Activated naive CD4-positive, alpha-beta T cell treated with anti-CD3 and anti-CD28 coated beads, Interleukin-2, amount 50 U/mL, for 72 hours (primary cell): ENCODE results near the gene TSSK3. TPM values are rescaled to one million over a fixed set of nuclear protein-coding genes. Genes with fewer than 3 reads are reported as not detected.

Experiments used
- ATAC-seq, 2 donors: fragments of 150-1000 bp; cut with Tn5 transposase; 2 replicates each; pipeline ENCODE4 v1.10.0; 2021; ENCODE audit warnings: mild to moderate bottlenecking in 2 of 2, moderate library complexity in 2 of 2
- DNase-seq, 2 donors: peaks; one replicate each; pipeline ENCODE4 v3.0.0; 2021 to 2022; ENCODE audit warnings: low spot score in 2 of 2
- H3K27ac Mint-ChIP-seq, 2 donors: one replicate each; pipeline ENCODE4 v1.8.0; 2022; ENCODE audit warnings: mild to moderate bottlenecking in 2 of 2, mixed read lengths in 2 of 2
- H3K36me3 Mint-ChIP-seq, 2 donors: one replicate each; pipeline ENCODE4 v1.8.0; 2022; ENCODE audit warnings: mixed read lengths in 2 of 2
- H3K9me3 Mint-ChIP-seq, 2 donors: one replicate each; pipeline ENCODE4 v1.8.0; 2022; ENCODE audit warnings: mixed read lengths in 2 of 2
- total RNA-seq, 2 donors: library from RNA; stranded (reverse); gene quantifications; one replicate each; pipeline ENCODE4 v1.2.3, GENCODE V29; 2022

The TSSK3 gene, protein sequence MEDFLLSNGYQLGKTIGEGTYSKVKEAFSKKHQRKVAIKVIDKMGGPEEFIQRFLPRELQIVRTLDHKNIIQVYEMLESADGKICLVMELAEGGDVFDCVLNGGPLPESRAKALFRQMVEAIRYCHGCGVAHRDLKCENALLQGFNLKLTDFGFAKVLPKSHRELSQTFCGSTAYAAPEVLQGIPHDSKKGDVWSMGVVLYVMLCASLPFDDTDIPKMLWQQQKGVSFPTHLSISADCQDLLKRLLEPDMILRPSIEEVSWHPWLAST
- total RNA-seq = 1 to 10 TPM; 1.2 to 1.7 TPM

DNA sequence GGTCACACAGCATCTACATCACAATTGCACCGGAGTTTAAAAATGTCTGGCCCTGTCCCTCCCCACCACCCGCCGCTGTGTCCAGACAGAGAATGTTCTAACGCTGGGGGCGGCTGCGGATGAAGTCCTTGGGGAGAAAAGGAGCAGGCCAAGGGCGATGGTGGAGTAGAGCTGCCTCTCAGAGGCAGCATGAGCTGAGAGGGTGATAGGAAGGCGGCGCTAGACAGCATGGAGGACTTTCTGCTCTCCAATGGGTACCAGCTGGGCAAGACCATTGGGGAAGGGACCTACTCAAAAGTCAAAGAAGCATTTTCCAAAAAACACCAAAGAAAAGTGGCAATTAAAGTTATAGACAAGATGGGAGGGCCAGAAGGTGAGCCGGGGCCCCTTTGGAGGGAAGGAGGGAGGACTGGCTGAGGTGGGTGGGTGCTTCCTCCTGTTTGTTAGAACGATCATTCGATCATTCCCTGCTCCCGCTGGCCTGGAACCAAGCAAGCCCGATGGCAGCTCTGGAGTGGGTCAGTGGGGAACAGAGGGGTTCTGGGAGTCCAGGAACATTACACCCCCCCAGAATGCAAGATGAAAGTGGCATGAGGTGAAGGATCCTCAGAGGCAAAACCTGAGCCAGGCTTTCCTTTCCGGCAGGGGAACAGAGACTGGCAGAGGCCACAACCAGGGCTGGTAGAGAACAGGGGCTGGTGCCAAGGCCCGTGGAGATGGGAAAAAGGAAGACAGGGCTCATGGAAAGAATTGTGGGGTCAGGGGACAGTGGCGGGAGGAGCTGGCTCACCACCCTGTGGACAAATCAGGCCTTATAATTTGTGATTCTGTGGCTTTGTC lies at the start of gene TSSK3, which contains the start of gene FAM229A:
Gene TSSK3, plus strand, starts transcription at position 66 of the 840 bp plus-strand sequence. Its CDS starts 163 bp downstream, at position 229.
Gene FAM229A, minus strand, starts transcription at position 12 of the 840 bp plus-strand sequence. CDS start 394 bp downstream, outside the sequence.
- DNase-seq = no peak
- Mint-ChIP-seq H3K27ac (no peak within 1 kb of the TSS), H3K9me3 (no peaks in the 10 kb centered on the region), H3K36me3 (peaks cover 0 to 6% of the 10 kb centered on the region in 2 donors)
- no peak for ATAC-seq

DNA sequence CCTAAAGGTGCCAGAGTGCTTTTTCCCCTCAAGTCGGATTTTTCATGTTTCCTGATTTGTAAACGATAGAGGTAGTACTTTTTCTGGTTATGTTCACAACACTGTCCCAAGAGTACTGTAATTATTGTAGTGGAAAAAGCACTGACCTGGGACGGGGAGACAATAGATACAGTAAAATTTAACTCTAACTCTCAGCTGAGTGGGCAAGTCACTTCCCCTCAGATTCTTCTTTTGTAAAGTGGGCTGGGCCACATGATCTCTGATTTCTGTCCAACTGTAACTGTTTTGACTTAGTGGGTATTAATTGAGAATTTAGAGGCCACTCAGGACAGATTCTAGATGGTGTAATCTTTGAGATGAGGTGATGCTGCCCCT lies 45.4 kb upstream of the TSSK3 start:
- no peak for ATAC-seq
- DNase-seq = no peak
- Mint-ChIP-seq H3K9me3 (no peaks in the 10 kb centered on the region), H3K36me3 (peaks cover 0 to 27% of the 10 kb centered on the region in 2 donors), H3K27ac (peak overlapping the region in 1 of 2 donors; percentile 12)

DNA sequence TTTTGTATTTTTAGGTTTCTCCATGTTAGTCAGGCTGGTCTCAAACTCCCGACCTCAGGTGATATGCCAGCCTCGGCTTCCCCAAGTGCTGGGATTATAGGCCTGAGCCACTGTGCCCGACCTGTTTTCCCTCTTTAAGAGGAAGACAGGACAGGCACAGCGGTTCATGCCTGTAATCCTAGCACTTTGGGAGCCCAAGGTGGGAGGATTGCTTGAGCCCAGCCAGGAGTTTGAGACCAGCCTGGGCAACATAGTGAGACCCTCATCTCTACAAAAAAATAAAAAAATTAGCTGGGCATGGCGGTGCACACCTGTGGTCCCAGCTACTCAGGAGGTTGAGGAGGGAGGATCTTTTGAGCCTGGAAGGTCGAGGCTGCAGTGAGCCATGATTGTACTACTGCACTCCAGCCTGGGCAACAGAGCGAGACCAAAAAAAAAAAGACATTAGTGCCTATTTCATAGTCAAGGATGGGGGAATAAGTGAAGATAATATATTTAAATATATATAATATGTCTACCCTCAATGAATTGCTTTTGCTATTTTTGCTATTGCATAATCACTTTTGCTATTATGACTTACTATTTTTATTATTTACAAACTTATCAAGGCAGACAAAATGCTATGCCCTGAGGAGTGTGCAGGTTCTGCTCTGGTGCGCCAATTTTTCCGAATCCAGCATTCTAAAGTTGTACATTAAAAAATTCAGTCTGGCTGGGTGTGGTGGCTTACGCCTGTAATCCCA lies 44.0 kb upstream of the TSSK3 start:
- Mint-ChIP-seq H3K36me3 (peaks cover 0 to 26% of the 10 kb centered on the region in 2 donors), H3K27ac (peak overlapping the region in 1 of 2 donors; percentile 55), H3K9me3 (no peaks in the 10 kb centered on the region)
- DNase-seq = no peak
- no peak for ATAC-seq

DNA sequence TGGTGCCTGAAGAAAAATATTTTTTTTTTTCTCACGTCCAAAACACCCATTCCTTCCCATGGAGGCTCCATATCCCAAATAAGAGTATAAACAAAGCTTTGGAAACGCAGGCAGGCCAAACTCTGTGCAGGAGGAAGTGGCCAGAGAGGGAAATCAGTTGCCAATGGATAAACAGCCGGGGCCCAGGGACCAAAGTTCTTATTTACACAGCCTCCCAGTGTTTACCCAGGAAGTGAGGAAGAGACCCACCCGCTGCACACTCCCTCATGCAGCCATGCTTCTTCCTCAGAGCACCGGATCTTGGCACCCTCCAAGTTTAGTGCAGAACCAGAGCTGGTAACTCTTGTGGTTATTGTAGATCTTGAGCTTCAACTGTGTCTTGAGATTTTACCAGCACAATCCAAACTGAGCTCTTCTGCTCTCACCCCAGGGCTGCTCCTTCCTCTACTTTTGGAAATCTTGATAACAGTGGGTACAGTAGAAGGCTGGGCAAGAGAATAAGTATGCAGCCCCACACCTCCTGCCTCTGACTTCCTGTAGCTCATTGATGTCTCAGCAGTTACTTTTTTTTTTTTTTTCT lies 40.5 kb upstream of the TSSK3 start:
- no peak for DNase-seq

DNA sequence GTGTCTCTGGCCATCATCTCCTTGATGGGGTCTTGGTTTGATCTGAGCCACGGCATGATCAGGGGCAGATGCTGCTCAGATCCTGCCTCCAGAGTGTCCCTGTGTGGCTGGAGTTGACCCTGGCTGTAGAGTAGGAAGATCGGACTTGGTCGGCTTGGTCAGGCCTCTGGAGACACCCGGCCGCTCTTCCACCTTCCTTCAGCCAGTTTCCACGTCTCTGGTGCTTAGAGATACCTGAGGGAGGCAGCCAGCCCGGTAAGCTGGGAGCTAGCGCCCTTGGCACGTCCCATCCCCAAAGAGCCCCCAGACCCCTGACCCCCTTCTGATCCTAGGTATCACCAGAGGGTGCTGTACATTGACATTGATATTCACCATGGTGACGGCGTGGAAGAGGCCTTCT lies 35.1 kb upstream of the TSSK3 start:
- ATAC-seq = no peak
- Mint-ChIP-seq H3K27ac (no peak overlapping the region), H3K9me3 (no peaks in the 10 kb centered on the region), H3K36me3 (peaks cover 4 to 16% of the 10 kb centered on the region in 2 donors)
- DNase-seq = no peak

More for the DNA sequence above, 40.5 kb upstream of the TSSK3 start:
- no peaks in the 10 kb centered on the region for H3K9me3 Mint-ChIP-seq
- peak overlapping the region; percentile 61 to 78 for H3K27ac Mint-ChIP-seq
- H3K36me3 Mint-ChIP-seq = peaks cover 0 to 17% of the 10 kb centered on the region in 2 donors
- peak; percentile 48 to 49 for ATAC-seq

DNA sequence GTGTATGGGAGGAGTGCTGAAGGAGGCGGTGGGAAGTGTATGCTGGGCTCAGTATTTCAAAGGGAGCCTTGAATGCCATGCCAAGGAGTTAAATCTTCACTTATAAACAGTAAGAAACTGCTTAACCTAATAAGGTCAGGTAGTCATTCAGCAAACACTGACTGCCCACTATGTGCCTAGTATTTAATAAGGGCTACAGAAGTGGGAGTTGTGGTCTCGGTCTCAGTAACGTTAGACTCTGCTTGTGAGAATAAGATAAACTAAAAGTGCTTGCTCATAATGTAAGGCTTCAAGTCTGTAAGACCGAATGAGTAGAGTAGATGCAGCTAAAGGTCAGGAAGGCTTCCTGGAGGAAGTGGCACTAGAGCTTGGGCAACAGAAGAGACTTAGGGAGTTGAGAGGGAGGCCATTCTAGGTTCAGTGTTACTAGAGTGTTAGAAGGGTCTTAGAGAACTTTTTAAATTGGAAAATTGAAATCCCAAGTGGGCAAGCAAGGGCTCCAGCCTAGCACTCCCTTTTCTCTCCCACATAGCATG lies 32.3 kb upstream of the TSSK3 start:
- DNase-seq (no peak), ATAC-seq (peak in 1 of 2 donors; percentile 52)
- H3K36me3 Mint-ChIP-seq = peaks cover 4 to 16% of the 10 kb centered on the region in 2 donors
- peak overlapping the region; percentile 9 to 85 for H3K27ac Mint-ChIP-seq
- no peaks in the 10 kb centered on the region for H3K9me3 Mint-ChIP-seq

DNA sequence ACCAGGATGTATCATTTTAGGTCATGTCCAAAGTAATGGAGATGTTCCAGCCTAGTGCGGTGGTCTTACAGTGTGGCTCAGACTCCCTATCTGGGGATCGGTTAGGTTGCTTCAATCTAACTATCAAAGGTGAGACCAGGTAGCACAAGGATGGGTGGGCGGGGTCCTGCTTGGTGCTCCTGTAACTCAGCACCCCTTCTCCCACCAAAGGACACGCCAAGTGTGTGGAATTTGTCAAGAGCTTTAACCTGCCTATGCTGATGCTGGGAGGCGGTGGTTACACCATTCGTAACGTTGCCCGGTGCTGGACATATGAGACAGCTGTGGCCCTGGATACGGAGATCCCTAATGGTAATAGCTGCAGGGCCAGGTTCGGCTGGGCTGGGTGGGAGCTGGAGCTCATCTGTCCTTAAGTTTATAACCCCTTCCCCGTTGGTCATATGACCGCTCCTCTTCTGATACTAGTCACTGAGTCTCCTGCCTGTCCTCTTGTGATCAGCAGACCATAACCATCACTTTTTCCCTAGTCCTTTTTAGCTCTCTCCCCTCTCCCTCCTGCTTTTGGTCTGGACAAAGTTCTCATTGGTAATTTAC lies 31.7 kb upstream of the TSSK3 start:
- Mint-ChIP-seq H3K27ac (peak overlapping the region in 1 of 2 donors; percentile 47), H3K36me3 (peaks cover 4 to 16% of the 10 kb centered on the region in 2 donors), H3K9me3 (no peaks in the 10 kb centered on the region)

DNA sequence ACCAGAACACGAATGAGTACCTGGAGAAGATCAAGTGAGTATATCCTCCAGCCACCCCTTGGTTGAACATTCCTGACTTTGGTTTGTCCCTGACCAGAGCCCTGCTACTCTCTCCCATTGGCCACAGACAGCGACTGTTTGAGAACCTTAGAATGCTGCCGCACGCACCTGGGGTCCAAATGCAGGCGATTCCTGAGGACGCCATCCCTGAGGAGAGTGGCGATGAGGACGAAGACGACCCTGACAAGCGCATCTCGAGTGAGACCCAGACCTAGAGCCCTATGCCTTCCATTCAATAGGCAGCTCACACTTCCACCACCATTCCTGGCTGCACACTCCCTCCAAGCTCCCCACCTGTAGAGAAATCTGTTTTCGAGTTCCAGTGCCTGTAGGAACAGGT lies 30.8 kb upstream of the TSSK3 start:
- Mint-ChIP-seq H3K27ac (peak overlapping the region; percentile 47 to 69), H3K9me3 (no peaks in the 10 kb centered on the region), H3K36me3 (peaks cover 4 to 16% of the 10 kb centered on the region in 2 donors)
- ATAC-seq = no peak
- DNase-seq = no peak

More for the DNA sequence above, 31.7 kb upstream of the TSSK3 start:
- DNase-seq (no peak), ATAC-seq (no peak)

DNA sequence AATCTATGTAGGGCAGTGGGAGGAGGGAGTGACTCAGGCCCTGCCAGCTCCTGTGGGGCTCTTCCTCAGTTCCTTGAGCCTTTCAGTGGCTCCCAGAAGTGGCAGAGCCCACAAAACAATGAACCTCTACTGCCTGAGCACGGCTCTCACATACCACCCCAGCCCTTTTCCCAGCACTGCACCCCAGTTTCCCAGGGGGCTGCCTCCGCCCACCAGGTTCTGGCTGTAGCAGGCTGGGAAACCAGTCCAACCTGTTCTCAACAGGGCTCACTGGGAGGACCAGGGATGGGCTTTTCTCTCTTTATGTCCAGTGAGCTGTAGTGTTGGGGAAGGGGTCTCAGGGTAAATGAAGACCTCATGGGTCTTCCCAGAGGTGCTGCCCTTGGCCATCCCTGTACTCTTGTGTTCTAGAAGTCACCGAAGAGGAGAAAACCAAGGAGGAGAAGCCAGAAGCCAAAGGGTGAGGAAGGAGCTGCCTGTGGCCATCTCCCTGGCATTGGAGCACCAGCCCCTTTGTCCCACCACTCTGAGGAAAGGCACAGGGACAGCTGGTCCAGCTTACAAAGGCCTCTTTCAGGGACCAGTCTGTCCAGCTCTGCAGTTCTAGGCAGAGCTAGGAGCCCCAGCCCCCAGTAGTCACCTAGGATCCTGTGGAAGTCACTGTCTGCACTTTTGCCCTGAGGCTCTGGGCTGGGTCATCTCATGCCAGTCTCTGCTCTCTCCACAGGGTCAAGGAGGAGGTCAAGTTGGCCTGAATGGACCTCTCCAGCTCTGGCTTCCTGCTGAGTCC lies 29.9 kb upstream of the TSSK3 start:
- no peaks in the 10 kb centered on the region for H3K9me3 Mint-ChIP-seq
- H3K36me3 Mint-ChIP-seq = peaks cover 0 to 16% of the 10 kb centered on the region in 2 donors
- DNase-seq (no peak), ATAC-seq (no peak)
- H3K27ac Mint-ChIP-seq = peak overlapping the region in 1 of 2 donors; percentile 82

DNA sequence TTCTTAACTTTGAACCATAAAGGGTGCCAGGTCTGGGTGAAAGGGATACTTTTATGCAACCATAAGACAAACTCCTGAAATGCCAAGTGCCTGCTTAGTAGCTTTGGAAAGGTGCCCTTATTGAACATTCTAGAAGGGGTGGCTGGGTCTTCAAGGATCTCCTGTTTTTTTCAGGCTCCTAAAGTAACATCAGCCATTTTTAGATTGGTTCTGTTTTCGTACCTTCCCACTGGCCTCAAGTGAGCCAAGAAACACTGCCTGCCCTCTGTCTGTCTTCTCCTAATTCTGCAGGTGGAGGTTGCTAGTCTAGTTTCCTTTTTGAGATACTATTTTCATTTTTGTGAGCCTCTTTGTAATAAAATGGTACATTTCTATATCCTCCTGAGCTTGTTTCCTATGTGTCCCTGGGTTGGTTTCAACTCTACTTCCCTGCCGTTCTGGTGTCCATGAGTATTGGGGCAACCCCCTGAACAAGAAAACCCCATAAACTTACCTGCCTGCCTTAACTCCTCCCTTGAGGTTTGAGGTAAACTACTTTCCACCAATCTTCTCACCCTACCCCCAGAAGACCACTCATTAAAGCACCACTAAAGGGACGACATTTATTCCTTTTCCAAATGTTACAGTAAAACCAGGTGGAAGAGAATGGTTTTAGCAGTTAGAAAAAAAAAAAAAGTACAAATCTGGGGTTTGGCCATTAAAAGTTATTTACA lies 28.9 kb upstream of the TSSK3 start:
- ATAC-seq (no peak), DNase-seq (no peak)
- Mint-ChIP-seq H3K36me3 (peaks cover 0 to 12% of the 10 kb centered on the region in 2 donors), H3K9me3 (no peaks in the 10 kb centered on the region), H3K27ac (peak overlapping the region; percentile 27 to 77)

DNA sequence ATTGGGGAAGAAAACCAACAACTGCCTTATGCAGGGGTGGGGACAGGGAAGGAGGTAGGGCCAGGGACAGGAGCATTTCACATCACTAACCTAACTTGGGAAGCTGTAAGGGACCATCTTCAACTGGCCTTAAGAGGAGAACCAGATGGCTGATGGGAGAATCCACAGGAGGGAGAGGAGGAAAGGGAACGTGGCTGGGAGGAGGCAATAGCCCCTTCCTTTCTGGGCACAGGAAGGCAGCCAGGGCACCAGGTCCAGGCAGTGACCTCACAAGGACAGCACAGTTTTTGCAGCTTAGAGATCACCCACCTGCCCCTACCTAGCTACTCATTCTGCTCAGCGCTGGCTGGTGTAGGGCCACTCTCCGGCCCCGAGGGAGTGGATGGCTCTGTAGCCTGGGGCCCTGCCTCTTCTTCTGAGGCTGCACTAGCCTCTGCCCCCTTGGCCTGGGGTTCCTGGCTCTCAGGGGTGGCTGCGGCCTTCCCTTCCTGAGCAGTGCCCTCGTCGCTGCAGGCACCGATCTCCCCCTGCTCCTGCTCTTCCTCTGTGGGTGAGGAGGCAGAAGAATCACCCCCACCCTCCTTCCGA lies 28.0 kb upstream of the TSSK3 start:
- H3K27ac Mint-ChIP-seq = peak overlapping the region; percentile 55 to 97
- ATAC-seq (peak in 1 of 2 donors; percentile 6), DNase-seq (no peak)
- peaks cover 0 to 6% of the 10 kb centered on the region in 2 donors for H3K36me3 Mint-ChIP-seq
- no peaks in the 10 kb centered on the region for H3K9me3 Mint-ChIP-seq

DNA sequence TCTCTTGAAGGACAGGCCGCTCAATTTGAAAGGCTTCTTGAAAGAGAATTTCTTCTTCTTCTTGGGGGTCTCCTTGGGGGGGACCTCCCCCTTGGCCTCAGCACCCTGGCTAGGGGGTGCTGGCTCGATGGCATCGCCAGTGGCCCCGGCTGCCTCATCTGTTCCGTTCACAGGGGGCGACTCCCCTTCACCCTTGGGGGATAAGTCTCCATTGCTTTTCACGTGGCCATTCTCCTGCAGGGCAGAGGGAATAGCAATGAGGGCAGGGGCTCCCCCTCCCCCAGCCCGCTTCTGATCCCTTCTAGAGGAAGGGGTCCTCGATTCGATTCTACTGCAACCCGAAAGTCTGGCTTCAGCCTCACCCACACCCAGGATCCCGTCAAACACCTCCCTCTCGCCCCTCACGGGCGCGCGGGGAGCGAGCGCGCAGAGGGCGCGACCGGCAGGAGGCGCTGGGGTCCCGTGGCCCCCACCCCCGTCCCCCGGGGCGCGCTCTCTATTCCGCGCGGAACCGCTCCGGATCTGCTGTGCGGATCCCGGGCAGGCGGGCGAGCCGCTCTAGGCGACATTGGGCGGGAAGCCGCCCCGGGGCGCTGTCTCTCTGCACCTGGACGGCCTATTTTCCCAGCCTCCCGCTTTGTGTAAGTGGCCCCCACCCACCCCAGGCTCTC lies 27.3 kb upstream of the TSSK3 start:
- peak; percentile 28 to 43 for ATAC-seq
- Mint-ChIP-seq H3K9me3 (no peaks in the 10 kb centered on the region), H3K36me3 (no peaks in the 10 kb centered on the region), H3K27ac (peak overlapping the region; percentile 55 to 97)
- DNase-seq = peak in 1 of 2 donors; percentile 68

DNA sequence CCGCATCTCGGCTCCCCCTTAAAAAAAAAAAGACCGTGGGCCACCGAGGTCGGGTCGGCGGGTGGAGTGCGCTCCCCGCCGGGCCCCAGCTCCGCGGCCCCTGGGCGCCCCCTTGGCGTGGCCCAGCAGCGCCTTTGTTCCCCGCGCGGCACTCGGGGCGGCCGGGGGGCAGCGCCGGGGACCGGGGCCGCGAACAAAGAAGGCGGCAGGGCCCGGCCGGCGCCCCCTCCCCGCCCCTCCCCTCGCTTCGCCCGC lies 26.9 kb upstream of the TSSK3 start:
- no peaks in the 10 kb centered on the region for H3K9me3 Mint-ChIP-seq
- peak; percentile 2 to 18 for ATAC-seq
- DNase-seq = no peak
- H3K36me3 Mint-ChIP-seq = no peaks in the 10 kb centered on the region
- H3K27ac Mint-ChIP-seq = no peak overlapping the region
